Keratinocyte (primary cell): ENCODE data around the gene STK35. TPM values are rescaled to one million over a fixed set of nuclear protein-coding genes. Genes with fewer than 3 reads are reported as not detected.

Experiments used
- DNase-seq: peaks from one replicate; pipeline ENCODE4 v3.0.0-alpha.2; 2011; ENCODE audit warnings: low read depth, missing footprints, low spot score
- FAIRE-seq: peaks from 2 replicates; lab custom pipeline; 2011; peaks lifted over from hg19 to GRCh38; lab: Jason Lieb, UNC
- H2AFZ ChIP-seq: 2 replicates; pipeline ENCODE4 v1.6.0; 2012; ENCODE audit warnings: low read length, control low read depth, inconsistent platforms; ENCODE audit not compliant: control insufficient read depth
- H3K27ac ChIP-seq: 2 replicates; pipeline ENCODE4 v1.5.1; 2011; ENCODE audit warnings: low read length; ENCODE audit not compliant: control insufficient read depth, insufficient read depth
- H3K27me3 ChIP-seq: 3 replicates; pipeline ENCODE4 v1.6.0; 2011; ENCODE audit warnings: low read length; ENCODE audit not compliant: control insufficient read depth, insufficient read depth; ENCODE audit errors: extremely low read depth
- H3K36me3 ChIP-seq, 2 experiments: 2 replicates in 1 of 2; 3 replicates in 1 of 2; pipeline ENCODE4 v1.5.1; 2011; ENCODE audit warnings: low read length in 2 of 2, mild to moderate bottlenecking in 1 of 2; ENCODE audit not compliant: control insufficient read depth in 2 of 2, insufficient read depth in 2 of 2; ENCODE audit errors: extremely low read depth in 1 of 2
- H3K4me1 ChIP-seq: 3 replicates; pipeline ENCODE4 v1.5.1; 2011; ENCODE audit warnings: low read length; ENCODE audit not compliant: control insufficient read depth, insufficient read depth; ENCODE audit errors: extremely low read depth
- H3K4me2 ChIP-seq: 3 replicates; pipeline ENCODE4 v1.6.0; 2011; ENCODE audit warnings: low read depth, low read length; ENCODE audit not compliant: control insufficient read depth, insufficient read depth; ENCODE audit errors: extremely low read depth
- H3K4me3 ChIP-seq, 3 experiments: fragments of 200-600 bp in 1 of 3; sonication (generic) in 1 of 3; 2 replicates in 2 of 3; 3 replicates in 1 of 3; pipeline ENCODE4 v1.5.1; 2011 to 2016; ENCODE audit warnings: low read length in 3 of 3, mild to moderate bottlenecking in 3 of 3, control low read depth in 2 of 3, inconsistent platforms in 1 of 3, low read depth in 1 of 3, mixed read lengths in 1 of 3, mixed run types in 1 of 3, moderate library complexity in 1 of 3; ENCODE audit not compliant: control insufficient read depth in 2 of 3, insufficient read depth in 2 of 3; ENCODE audit errors: extremely low read depth in 1 of 3
- H3K79me2 ChIP-seq: 2 replicates; pipeline ENCODE4 v1.6.0; 2012; ENCODE audit warnings: low read length; ENCODE audit not compliant: control insufficient read depth, insufficient read depth
- H3K9ac ChIP-seq: 3 replicates; pipeline ENCODE4 v1.6.0; 2011; ENCODE audit warnings: low read length; ENCODE audit not compliant: control insufficient read depth, insufficient read depth; ENCODE audit errors: extremely low read depth
- H3K9me1 ChIP-seq: 3 replicates; pipeline ENCODE4 v1.6.0; 2011; ENCODE audit warnings: low read length; ENCODE audit not compliant: control insufficient read depth, insufficient read depth; ENCODE audit errors: extremely low read depth
- H3K9me3 ChIP-seq: 2 replicates; pipeline ENCODE4 v1.5.1; 2012; ENCODE audit warnings: low read depth, low read length; ENCODE audit not compliant: control insufficient read depth
- H4K20me1 ChIP-seq: 3 replicates; pipeline ENCODE4 v1.6.0; 2011; ENCODE audit warnings: low read length; ENCODE audit not compliant: control insufficient read depth, insufficient read depth; ENCODE audit errors: extremely low read depth
- EZH2 ChIP-seq: IDR thresholded peaks from one replicate; pipeline ENCODE4 v1.6.1; 2012; ENCODE audit warnings: inconsistent platforms, mild to moderate bottlenecking, low read length, moderate library complexity
- dilution Hi-C: fragments of 300-500 bp; cut with MboI; formaldehyde crosslinking; loops from one replicate; pipeline ENCODE4 v1.7.0; 2020; ENCODE audit warnings: low sequenced_read_pairs; ENCODE audit not compliant: extremely low pct_ligation_motif_present
- polyA plus RNA-seq, 5 experiments: library from polyadenylated mRNA; depleted of rRNA in 3 of 5; stranded (reverse) in 3 of 5; stranded (forward) in 1 of 5; unstranded in 1 of 5; fragments of >200 nt; gene quantifications; 1 replicate in 1 of 5; 2 replicates in 3 of 5; 3 replicates in 1 of 5; pipeline versions ENCODE4 v1.2.1 to v1.2.3, GENCODE V29; 2011 to 2012; ENCODE audit warnings: missing spikeins in 2 of 5, low read depth in 1 of 5, low replicate concordance in 1 of 5
- TF ChIP-seq, protein P1 (sequence below), 3 experiments: IDR thresholded peaks in 1 of 3; conservative IDR thresholded peaks in 1 of 3; optimal IDR thresholded peaks in 1 of 3; 2 replicates in 2 of 3; 3 replicates in 1 of 3; pipeline versions ENCODE3 to v1.5.1; 2011; ENCODE audit warnings: low read length in 3 of 3, mild to moderate bottlenecking in 3 of 3, moderate library complexity in 2 of 3, control low read depth in 1 of 3, inconsistent platforms in 1 of 3; ENCODE audit not compliant: insufficient read depth in 2 of 3; ENCODE audit errors: extremely low read depth in 1 of 3

The STK35 gene
- polyA plus RNA-seq, 1 donor (not counting 4 experiments of a cell fraction or from before 2014, with no cell fraction given): 6.5 TPM

GRCh38 chr20:2163757-2164156 lies 62.1 kb downstream of the STK35 start:
- no peaks in the 10 kb centered on the region for H3K9me3 ChIP-seq
- no peak overlapping the region for H3K4me3 ChIP-seq
- H4K20me1 ChIP-seq: no peaks in the 10 kb centered on the region
- no peak overlapping the region for H2AFZ ChIP-seq
- dilution Hi-C loops: no loop called here
- H3K27me3 ChIP-seq: peaks cover 8% of the 10 kb centered on the region
- no peak overlapping the region for H3K9ac ChIP-seq
- H3K27ac ChIP-seq: no peak overlapping the region
- H3K36me3 ChIP-seq: no peaks in the 10 kb centered on the region
- H3K79me2 ChIP-seq: no peaks in the 10 kb centered on the region
- H3K9me1 ChIP-seq: no peaks in the 10 kb centered on the region
- TF ChIP-seq, protein P1, sequence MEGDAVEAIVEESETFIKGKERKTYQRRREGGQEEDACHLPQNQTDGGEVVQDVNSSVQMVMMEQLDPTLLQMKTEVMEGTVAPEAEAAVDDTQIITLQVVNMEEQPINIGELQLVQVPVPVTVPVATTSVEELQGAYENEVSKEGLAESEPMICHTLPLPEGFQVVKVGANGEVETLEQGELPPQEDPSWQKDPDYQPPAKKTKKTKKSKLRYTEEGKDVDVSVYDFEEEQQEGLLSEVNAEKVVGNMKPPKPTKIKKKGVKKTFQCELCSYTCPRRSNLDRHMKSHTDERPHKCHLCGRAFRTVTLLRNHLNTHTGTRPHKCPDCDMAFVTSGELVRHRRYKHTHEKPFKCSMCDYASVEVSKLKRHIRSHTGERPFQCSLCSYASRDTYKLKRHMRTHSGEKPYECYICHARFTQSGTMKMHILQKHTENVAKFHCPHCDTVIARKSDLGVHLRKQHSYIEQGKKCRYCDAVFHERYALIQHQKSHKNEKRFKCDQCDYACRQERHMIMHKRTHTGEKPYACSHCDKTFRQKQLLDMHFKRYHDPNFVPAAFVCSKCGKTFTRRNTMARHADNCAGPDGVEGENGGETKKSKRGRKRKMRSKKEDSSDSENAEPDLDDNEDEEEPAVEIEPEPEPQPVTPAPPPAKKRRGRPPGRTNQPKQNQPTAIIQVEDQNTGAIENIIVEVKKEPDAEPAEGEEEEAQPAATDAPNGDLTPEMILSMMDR (optimal IDR thresholded peaks at IDR 0.05 in 1 of 3, IDR thresholded peaks at IDR 0.05 in 1 of 3, conservative IDR thresholded peaks at IDR 0.05 in 1 of 3; ENCODE audit: extremely low read depth in 1 of 3, insufficient read depth in 2 of 3, low read length in 3 of 3): no peak
- TF ChIP-seq EZH2: no peak
- H3K4me1 ChIP-seq: no peaks in the 10 kb centered on the region
- no peak overlapping the region for H3K4me2 ChIP-seq
- no peak for DNase-seq
- no peak for FAIRE-seq

GRCh38 chr20:2164421-2164820 lies 62.8 kb downstream of the STK35 start:
- FAIRE-seq: no peak
- Histone ChIP-seq H3K27ac (no peak overlapping the region), H3K9me3 (no peaks in the 10 kb centered on the region), H3K9ac (no peak overlapping the region), H3K79me2 (no peaks in the 10 kb centered on the region), H4K20me1 (no peaks in the 10 kb centered on the region), H3K9me1 (no peaks in the 10 kb centered on the region), H3K27me3 (peaks cover 8% of the 10 kb centered on the region), H2AFZ (no peak overlapping the region), H3K4me2 (no peak overlapping the region), H3K4me1 (no peaks in the 10 kb centered on the region), H3K4me3 (no peak overlapping the region), H3K36me3 (no peaks in the 10 kb centered on the region)
- no peak for DNase-seq
- dilution Hi-C loops: no loop called here
- TF ChIP-seq, protein P1 (optimal IDR thresholded peaks at IDR 0.05 in 1 of 3, IDR thresholded peaks at IDR 0.05 in 1 of 3, conservative IDR thresholded peaks at IDR 0.05 in 1 of 3; ENCODE audit: extremely low read depth in 1 of 3, insufficient read depth in 2 of 3, low read length in 3 of 3): no peak
- TF ChIP-seq EZH2: no peak
